ENCODE results near the gene HOXA9.

HOXA9 gene

GRCh38 chr7:27153526-27153925 is 11.8 kb downstream of the HOXA9 start:
- no peak for DNase-seq (ENCODE audit: low read depth in 2 of 2)

DNA sequence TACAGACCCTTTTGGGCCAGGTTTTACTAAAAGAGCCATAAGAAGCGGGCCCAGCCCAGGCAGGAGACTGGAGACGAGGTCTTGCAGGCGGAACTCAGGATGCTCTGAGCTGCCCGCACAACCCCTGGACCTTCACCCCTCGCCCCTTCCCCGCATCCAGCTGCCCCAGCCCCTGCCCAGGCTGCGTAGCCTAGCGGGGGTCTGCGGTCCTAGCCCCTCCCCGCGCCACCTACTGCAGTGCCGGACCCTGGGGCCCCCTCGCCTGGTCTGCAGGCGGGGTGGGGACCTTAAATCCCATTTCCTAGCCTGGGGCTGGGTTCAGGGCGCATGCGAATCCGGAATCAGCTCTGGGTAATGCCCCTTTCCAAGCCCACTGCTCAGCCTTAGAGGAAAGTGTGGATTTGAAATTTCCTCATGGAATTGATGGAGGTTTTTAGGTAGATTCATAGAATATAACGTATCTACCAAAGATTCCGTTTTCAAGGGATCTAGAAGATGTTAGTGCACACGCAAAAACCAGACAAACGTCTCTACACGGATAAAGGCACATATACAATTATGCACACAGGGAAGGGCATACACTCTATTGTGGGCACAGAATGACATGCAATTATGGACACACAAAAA is 12.4 kb downstream of the HOXA9 start:
- DNase-seq (ENCODE audit: low read depth in 2 of 2): no peak

- DNase-seq (ENCODE audit: low read depth in 2 of 2): no peak
These were observed 13.2 kb downstream of the HOXA9 start, which contains the start of gene HOXA3 for GRCh38 chr7:27151931-27152815. HOXA3 (minus strand) TSS chr7:27152583; CDS start chr7:27110640, 41,943 bp downstream.

DNA sequence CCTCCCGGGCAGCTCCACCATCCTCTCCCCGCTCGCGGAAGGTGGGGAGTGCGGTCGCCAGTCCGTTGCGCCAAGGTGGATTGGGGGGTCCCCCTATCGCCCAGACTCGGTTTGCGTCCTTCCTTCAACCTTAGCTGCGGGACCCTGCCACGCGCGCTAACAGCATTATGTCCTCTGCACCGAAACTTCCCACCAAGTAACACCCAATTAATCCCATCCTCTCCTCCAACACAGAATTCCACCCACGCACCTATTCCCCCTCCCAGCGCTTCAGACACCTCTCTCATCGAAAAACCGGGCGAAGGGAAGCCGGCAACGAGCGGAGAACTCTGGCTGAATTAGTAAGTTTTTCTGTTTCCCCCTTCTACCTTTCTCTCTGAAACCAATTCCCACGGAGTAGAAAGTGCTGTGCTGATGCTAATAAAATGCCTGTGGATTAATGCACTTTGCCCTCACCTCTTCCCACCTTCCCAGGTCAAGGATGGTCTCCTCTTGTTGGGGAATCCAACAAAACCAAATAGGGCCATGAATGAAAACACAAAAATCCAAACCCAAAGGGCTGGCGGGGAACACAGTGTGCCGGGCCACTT is 13.9 kb downstream of the HOXA9 start:
- DNase-seq (ENCODE audit: low read depth in 2 of 2): no peak

- DNase-seq (ENCODE audit: low read depth in 2 of 2): no peak
These were observed 14.6 kb downstream of the HOXA9 start for GRCh38 chr7:27150568-27151340.

GRCh38 chr7:27149842-27150567 is 15.3 kb downstream of the HOXA9 start:
- no peak for DNase-seq (ENCODE audit: low read depth in 2 of 2)

GRCh38 chr7:27148756-27149641 is 16.3 kb downstream of the HOXA9 start:
- DNase-seq (ENCODE audit: low read depth in 2 of 2): no peak

DNA sequence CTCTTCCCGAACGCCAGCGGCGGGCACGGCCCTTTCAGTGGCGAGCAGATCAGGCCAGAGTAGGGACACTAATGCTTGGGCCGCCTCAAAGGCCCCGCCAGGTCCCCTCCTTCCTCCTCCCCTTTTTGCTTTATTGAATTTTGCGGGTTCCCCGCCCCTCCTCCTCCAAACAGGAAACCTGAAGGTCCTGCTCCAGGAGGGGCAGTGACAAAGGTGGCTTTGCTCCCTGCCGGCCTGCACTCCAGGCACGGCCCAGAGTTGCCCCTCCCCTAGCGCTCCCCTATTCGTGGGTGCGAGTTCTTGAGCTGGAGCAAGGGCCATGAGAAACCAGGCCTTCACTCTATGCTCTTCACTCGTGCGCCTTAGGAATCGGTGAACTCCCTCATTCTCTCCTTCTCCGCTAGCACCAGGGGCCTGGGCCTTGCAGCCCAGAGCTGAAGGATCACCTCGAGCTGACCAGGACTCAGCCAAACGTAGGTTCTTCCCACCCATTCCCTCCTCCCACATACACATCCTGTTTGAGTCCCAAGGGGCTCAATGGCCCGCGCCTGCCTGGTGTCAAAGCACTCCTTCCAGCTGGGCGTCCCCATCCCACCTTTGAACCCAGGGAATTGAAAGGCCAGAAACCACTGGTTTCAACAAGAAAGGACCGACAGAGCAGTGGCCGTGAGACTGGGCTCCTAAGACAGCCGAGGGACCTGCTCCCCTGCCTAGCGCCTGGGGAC is 17.1 kb downstream of the HOXA9 start:
- no peak for DNase-seq (ENCODE audit: low read depth in 2 of 2)

DNA sequence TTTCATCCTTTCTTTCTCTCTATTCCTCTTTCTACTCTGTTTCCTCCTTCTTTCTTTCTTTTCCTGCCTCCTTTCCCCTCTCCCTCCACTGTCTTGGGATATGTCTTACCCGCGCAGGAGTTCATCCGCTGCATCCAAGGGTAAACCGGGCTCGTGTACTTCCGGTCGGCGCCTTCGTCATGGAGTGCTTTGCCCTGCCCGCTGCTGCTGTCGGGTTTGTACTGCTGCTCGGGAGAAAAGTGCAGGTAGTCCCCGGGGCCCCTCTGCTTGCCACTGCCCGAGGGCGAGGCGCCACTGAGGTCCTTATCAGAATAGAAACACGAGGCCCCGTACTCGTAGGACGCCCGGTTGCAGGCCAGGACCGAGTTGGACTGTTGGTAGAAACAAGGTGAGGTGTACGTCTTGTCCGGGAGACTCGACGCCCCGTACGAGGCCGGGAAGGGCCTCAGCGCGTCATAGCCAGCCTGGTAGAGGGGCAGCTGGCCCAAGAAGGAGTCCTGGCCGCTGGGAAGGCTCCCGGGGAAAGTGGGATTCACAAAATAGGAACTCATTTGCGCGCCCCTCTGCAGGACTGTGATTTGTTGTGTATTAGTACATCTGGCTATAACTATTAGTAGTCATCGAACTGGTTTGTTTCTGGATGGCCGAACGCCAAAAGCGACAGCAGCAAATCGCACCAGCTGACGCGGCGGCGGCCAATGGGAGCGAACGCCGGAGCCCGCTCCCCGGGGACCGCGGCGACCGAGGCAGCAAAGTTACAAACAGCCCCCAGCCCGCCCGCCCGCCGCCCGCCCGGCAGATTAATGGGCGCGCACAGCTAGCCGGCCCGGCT is 17.9 kb downstream of the HOXA9 start, which contains the start of gene HOXA6:
Gene HOXA6 (minus strand): TSS at position 576 of the 832 bp plus-strand sequence. CDS start 25 bp downstream, at position 551.
- DNase-seq (ENCODE audit: low read depth in 2 of 2): no peak

GRCh38 chr7:27146491-27147198 is 18.7 kb downstream of the HOXA9 start:
- no peak for DNase-seq (ENCODE audit: low read depth in 2 of 2)

GRCh38 chr7:27145914-27146412 is 19.4 kb downstream of the HOXA9 start:
- DNase-seq (ENCODE audit: low read depth in 2 of 2): no peak

- DNase-seq (ENCODE audit: low read depth in 2 of 2): no peak
These were observed 20.0 kb downstream of the HOXA9 start for GRCh38 chr7:27145165-27145913.

DNA sequence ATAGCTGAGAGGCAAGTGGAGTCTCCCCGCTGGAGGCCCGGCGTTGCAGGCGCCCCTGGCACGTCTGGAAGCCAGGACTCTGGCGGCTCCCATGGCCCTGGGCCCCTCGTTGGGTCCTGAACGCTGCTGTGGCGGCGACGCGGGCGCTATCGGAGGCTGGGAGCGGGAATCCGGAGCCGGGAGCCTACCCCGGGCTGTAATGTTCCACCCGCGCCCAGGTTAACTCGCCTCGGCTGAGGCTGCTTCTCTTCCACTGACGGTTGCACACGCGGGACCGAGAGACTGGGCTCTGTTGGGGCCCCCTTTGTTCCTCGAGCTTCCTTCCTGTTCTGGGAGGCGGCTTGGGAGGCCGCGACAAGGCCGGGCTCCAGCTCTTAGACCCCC is 20.6 kb downstream of the HOXA9 start:
- no peak for DNase-seq (ENCODE audit: low read depth in 2 of 2)

- no peak for DNase-seq (ENCODE audit: low read depth in 2 of 2)
These were observed 21.2 kb downstream of the HOXA9 start for GRCh38 chr7:27143950-27144780.

- no peak for DNase-seq (ENCODE audit: low read depth in 2 of 2)
These were observed 22.1 kb downstream of the HOXA9 start, which contains the start of gene HOXA5 for GRCh38 chr7:27143023-27143949. HOXA5 (minus strand) TSS chr7:27143681; CDS start chr7:27143607, 74 bp downstream.

Data from activated CD8-positive, alpha-beta memory T cell treated with anti-CD3 and anti-CD28 coated beads for 4 hours (primary cell).